Activated CD8-positive, alpha-beta memory T cell treated with anti-CD3 and anti-CD28 coated beads for 4 hours (primary cell): ENCODE data around the gene SGSH.
A peak's percentile ranks its signal among the peaks of the same experiment; 100 is the strongest.
"Not testable (repeated sequence)": the region's sequence is repeated elsewhere in the genome, so short reads cannot be mapped to it uniquely, and the experiment has no call there.

Experiments used
- DNase-seq, 2 donors: peaks; one replicate each; pipeline ENCODE4 v3.0.0-alpha.2; 2020; ENCODE audit warnings: low read depth in 2 of 2

The SGSH gene

GRCh38 chr17:80220054-80220735 is at the start of gene SGSH, which contains the start of gene SLC26A11:
Gene SGSH, minus strand, starts transcription at chr17:80220333. Its CDS starts 20 bp downstream, at chr17:80220313.
Gene SLC26A11, plus strand, starts transcription at chr17:80220427. Its CDS starts 1,134 bp downstream, at chr17:80221561.
- DNase-seq, result peak in 1 of 2 donors; percentile 6

GRCh38 chr17:80269405-80269807 is 49.3 kb upstream of the SGSH start:
- no peak for DNase-seq

DNA sequence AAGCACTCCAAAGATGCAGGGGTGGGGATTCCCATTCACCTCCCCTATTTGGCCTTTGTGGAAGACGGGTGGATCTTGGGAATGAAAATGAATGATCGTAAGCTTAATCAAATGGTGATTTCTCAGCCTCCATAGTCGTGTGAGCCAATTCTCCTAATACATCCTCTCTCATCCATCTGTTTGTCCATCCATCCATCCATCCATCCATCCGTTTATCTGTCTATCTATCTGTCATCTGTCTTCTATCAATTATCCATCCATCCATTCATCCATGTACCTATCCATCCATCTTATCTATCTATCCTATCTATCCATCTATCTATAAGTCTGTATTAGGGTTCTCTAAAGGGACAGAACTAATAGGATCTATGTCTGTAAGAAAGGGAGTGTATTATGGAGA is 48.3 kb upstream of the SGSH start:
- no peak for DNase-seq

DNA sequence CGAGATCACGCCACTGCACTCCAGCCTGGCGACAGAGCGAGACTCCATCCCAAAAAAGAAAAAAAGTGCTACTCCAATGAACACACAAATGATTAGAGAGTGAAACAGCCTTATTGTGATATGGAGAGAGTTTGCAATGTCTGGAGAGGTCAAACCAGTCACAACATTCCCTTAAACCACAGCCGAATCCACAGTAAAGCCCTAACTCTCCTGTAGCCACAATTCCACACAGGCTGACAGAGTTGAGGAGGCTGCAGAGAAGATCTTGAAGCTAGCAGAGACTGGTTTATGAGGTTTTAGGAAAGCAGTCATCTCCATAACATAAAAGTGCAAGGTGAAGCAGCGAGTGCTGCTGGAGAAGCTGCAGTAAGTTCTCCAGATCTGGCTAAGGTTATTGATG is 47.3 kb upstream of the SGSH start:
- no peak for DNase-seq

DNA sequence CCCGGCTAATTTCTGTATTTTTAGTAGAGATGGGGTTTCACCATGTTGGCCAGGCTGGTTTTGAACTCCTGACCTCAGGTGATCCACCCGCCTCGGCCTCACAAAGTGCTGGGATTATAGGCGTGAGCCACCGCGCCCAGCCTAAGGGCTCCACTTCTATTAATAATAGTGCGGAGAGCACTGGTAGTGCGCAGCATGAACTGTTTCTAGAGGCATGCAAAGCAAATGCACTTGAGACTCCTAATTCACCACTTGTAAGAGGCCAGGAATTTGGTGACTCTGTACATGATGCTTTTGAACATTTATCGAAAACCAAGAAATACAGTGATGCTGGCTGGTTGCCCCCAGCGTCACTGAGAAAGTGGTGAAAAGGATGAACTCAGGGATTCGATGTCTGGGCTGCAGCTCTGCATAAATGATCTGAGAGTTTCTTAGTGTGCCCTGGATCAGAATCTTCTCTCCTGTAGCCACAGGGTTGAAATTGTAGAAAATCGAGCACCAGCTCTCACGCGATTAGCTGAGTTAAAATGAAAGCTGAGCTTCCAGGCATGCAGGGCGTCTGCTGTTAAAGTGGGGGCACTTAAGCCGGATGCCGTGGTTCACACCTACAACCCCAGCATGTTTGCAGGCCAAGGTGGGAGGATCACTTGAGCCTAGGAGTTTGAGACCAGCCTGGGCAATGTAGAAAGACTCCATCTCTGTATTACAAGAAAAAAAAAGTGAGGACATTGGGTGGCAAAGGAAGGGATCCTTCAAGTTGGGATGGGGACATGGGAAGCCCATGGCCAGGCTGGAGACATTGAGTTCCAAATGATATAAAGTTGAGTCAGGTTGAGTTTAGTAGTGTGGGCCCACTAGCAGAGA is 45.3 kb upstream of the SGSH start:
- DNase-seq, result peak; percentile 43 to 53

DNA sequence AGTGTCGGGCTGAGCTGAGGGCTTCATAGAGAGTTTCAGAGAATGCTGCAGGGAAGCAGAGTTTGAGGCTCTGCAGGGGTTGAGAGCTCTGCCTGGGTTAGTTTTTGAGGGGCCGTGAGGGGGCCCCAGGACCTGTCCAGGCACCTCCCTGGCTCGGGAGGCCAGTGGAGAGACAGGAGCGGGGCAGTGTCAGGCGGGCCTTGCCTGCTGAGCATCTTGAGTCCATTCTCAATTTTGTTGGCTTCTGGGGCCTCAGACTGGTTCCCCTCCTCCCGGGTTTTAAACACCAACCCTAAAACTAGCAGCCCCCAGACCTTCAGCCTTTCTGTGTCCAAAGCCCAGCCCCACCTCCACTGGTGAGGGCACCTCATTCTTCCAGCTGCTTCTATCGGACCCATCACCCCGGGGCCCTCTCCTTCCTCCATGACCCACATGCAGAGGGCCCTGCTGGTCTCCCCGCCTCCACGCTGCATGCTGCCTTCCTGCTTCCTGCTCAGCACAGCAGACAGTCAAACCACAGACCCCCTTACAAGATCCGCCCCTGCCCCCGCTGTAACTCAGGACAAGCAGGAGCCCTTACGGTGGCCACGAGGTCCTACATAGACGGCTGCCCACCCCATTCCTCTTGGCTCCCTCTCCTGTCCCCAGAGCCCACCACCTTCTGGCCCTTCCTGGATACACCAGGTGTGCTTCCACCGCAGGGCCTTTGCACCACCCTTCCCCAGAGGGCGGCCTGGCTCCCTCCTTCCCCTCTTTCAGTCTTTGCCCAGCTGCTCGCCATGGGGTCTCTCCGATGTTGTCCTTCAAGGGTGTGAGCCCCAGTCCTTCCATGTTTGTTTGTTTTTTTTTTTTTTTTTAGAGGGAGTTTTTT is 44.3 kb upstream of the SGSH start:
- peak; percentile 40 to 53 for DNase-seq

- peak; percentile 78 to 86 for DNase-seq
These were observed 43.4 kb upstream of the SGSH start for GRCh38 chr17:80263253-80264204.

- no peak for DNase-seq
These were observed 42.7 kb upstream of the SGSH start for GRCh38 chr17:80262775-80263244.

GRCh38 chr17:80262291-80262690 is 42.2 kb upstream of the SGSH start:
- no peak for DNase-seq

DNA sequence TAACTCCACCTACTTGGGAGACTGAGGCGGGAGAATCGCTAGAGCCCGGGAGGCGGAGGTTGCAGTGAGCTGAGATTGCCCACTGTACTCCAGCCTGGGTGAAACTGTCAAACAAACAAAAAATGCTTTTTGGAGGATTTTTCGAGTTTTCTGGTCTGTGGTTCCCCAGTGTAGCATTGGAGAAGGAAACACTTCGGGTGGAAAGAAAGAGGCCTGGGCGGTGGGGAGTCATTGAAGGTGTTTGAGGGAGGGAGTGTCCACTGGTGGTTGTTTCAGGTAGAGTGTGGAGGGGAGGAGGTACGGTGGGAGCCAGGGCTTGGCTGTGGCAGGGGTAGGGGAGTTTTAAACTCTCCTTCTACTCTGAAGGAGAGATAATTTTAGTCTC is 41.8 kb upstream of the SGSH start:
- DNase-seq, result no peak

- peak in 1 of 2 donors; percentile 27 for DNase-seq
These were observed 41.2 kb upstream of the SGSH start for GRCh38 chr17:80261159-80261894.

DNA sequence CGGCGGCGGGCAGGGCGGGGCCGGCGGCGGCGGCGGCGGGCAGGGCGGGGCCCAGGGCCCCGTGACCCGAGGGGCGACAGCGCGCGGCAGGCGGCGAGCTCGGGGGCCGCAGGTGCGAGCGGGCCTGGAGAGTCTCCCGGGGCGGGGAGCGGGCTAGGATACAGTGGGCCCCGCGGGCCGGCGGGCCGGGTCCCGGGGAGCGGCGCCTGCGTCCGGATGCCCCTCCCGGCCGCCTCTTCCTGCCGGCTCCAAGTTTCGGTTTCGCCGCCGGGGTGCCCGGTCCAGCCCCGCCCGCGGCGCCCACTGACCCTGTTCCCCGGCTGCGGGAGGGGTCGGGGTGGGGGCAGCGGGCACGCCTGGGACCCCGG is 40.6 kb upstream of the SGSH start, which contains the start of gene RNF213:
TSS of gene RNF213 (plus strand) at position 62 of the 368 bp plus-strand sequence. CDS start 2,830 bp downstream, outside the sequence.
- DNase-seq, result no peak

GRCh38 chr17:80260069-80260535 is 40.0 kb upstream of the SGSH start:
- DNase-seq, result peak; percentile 55 to 58

GRCh38 chr17:80259457-80260068 is 39.4 kb upstream of the SGSH start:
- no peak for DNase-seq

DNA sequence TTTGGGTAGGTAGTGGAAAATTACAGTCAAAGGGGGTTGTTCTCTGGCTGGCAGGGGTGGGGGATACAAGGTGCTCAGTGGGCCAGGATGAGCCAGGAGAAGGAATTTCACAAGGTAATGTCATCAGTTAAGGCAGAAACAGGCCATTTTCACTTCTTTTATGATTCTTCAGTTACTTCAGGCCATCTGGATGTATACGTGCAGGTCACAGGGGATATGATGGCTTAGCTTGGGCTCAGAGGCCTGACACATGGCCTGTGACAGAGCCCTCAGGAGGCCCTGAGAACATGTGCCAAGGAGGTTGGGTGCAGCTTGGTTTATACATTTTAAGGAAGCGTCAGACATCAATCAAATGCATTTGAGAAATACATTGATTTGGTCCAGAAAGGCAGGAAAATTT is 38.2 kb upstream of the SGSH start:
- not testable (repeated sequence) for DNase-seq

GRCh38 chr17:80257716-80258213 is 37.6 kb upstream of the SGSH start:
- no peak for DNase-seq

DNA sequence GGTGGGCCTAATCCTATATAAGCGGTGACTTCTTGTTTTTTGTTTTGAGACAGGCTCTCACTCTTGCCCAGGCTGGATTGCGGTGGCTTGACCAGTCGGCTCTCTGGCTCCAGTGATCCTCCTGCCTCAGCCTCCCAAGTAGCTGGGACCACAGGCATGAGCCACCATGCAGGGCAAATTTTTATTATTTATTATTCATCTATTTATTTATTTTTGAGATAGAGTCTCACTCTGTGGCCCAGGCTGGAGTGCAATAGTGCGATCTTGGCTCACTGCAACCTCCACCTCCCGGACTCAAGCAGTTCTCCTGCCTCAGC is 35.9 kb upstream of the SGSH start:
- no peak for DNase-seq

- peak in 1 of 2 donors; percentile 58 for DNase-seq
These were observed 34.5 kb upstream of the SGSH start for GRCh38 chr17:80254396-80255251.
